Stimulated activated CD4-positive, alpha-beta T cell treated with anti-CD3 and anti-CD28 coated beads, Interleukin-2, amount 100 ng/mL, for 24 hours (primary cell): ENCODE data around the gene UBE3B.
"Not testable (repeated sequence)": the region's sequence is repeated elsewhere in the genome, so short reads cannot be mapped to it uniquely, and the experiment has no call there.

Source experiments
- DNase-seq, 2 donors: peaks; one replicate each; pipeline ENCODE4 v3.0.0-alpha.2; 2020

The UBE3B gene

GRCh38 chr12:109451400-109451799, 26.0 kb upstream of the UBE3B start:
- DNase-seq: no peak

GRCh38 chr12:109452489-109452888, 24.9 kb upstream of the UBE3B start:
- DNase-seq: no peak

DNA sequence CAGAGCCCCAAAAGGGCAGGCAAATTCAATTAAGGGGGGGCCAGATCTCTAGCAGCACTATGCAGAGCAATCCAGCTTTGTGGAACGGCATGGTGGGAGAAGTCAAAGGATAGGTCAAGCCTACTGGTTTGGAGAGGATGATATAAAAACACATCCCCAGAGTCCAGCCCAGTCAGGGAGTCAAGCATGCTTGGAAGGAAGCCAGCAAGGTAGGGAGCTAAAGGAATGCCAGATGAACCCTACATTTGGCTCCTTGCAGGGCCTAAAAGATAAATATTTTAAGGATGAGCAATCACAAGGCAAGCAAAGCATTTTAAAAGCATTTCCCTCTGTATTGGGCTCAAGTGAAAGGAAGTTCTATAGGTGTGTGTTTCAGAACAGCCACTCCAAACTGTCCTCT, 21.7 kb upstream of the UBE3B start:
- no peak for DNase-seq

DNA sequence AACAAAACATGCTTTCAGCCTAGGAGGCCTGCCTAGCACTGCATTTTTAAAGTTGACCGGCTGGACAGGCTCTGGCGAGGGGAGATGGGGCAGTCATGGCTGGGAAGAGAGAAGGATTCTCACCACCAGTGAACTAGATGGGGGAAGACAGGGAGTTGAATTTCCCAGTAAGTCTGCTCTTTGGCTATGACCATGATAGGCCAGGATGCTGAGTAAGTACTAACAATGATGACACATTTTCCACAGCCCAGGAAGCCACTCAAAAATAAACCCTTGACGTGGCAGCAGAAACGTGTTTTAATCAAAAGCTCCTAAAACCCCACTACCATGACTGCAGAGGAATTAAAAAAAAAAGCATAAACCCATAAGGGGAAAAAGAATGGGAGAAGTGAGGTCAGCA, 19.3 kb upstream of the UBE3B start:
- no peak for DNase-seq

- no peak for DNase-seq
These were observed 18.6 kb upstream of the UBE3B start for GRCh38 chr12:109458771-109459208.

DNA sequence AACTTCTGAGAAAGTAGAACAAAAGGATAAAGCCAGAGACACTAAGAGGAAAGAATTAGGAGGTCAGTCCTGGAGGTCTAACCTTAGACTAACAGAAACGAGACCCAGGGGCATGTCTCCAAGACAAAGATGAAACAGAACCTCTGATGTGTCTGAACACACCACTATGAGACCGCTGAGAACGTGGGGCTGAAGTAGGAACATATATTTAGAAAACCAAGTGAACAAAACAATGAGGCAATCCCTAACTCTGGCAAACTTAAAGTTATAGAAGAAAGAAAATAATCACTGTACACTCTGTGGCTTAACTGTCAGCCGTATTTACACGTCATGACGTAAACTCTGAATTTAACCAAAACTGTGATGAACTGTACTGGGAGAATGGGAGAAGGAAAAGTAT, 18.2 kb upstream of the UBE3B start:
- no peak for DNase-seq

- no peak for DNase-seq
These were observed 16.9 kb upstream of the UBE3B start for GRCh38 chr12:109460538-109460937.

GRCh38 chr12:109461049-109461845, 16.2 kb upstream of the UBE3B start:
- DNase-seq: no peak

GRCh38 chr12:109461846-109462756, 15.3 kb upstream of the UBE3B start:
- DNase-seq: no peak

- DNase-seq: no peak
These were observed 14.4 kb upstream of the UBE3B start for GRCh38 chr12:109462868-109463692.

GRCh38 chr12:109463756-109464155, 13.7 kb upstream of the UBE3B start:
- DNase-seq: no peak

- no peak for DNase-seq
These were observed 12.6 kb upstream of the UBE3B start for GRCh38 chr12:109464642-109465351.

- no peak for DNase-seq
These were observed 11.1 kb upstream of the UBE3B start for GRCh38 chr12:109466305-109466704.

- DNase-seq: no peak
These were observed 10.6 kb upstream of the UBE3B start for GRCh38 chr12:109466821-109467220.

GRCh38 chr12:109467978-109468676, 9.3 kb upstream of the UBE3B start:
- no peak for DNase-seq

DNA sequence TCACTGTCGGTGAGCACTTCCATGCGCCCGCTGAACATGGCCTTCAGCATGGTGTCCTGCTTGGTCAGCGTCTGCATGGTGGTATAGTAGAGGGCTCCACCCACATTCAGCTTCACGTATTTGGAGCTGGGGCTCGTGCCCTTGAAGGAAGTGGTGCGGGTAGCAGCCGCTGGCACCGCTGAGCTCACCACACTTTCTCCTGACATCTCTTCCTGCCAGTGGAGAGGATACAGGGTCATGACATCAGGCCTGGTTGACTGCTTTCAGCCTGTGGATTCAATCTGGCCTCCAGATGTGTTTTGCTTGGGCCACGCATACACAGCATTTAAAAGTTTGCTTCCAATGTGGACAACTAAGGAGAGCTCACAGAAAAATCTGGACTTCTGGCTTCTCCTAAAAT, 7.9 kb upstream of the UBE3B start:
- DNase-seq: no peak

DNA sequence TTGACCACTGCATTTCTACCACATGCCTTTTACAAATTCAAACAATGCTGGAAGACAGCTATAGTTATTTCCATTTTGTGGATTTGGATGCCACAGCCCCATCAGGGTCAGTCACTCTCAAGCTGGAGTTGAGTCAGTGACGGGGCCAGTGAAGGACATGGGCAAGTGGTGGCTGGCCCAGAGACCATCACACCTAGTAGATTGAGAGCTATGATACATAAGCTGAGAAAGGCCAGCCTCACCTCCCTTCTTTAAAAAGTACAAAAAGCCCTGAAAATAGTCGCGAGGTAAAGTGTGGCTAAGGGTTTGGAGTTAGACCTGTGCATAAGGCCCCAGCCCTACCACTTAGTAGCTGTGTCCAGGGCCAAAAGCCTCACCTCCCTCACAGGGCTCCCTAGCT, 4.4 kb upstream of the UBE3B start:
- no peak for DNase-seq

GRCh38 chr12:109473526-109474270, 3.7 kb upstream of the UBE3B start:
- not testable (repeated sequence) for DNase-seq

- no peak for DNase-seq
These were observed 2.3 kb upstream of the UBE3B start for GRCh38 chr12:109475121-109475520.

DNA sequence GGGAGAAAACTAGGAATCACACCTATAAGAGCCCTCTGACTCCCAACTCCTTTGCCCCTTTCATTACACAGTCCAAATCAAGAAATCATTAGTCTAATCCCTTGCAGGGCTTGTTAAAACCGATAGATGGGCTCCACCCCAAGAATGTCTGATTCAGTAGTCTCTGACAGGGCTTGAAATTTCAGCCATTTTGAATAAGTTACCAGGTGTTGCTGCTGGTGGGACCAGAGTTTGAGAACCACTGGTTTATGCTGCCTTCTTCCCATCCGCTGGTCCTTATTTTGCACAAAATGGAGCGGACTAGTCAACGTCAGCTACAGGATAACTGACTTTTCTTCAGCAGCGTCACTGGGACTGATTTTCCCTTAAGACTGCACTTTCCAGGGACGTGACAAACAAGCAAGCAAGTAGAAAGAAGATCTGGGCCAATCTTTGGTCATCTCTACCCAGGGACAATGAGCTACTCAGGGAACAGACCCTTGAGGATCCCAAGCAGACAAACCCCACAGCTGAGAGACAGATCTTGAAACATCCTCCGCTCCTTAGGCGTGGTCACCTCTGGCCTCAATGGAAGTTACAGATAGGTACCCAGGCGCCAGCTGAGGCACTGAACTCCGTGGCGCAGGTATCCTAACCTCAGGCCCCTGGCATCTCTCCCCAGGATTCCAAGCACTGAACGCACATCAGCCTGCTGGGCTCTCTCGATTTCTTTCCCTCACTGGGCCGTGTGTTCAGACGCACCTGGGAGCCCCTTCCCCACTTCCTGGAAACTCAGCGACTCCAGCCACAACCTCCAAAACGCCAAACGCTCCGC, 1.2 kb upstream of the UBE3B start:
- DNase-seq: peak in 1 of 2 donors; percentile 3
